GM12878 (cell line): ENCODE results near the gene PELI1. TPM values are rescaled to one million over a fixed set of nuclear protein-coding genes. Genes with fewer than 3 reads are reported as not detected.

Experiments used
- ATAC-seq: fragments of 200-7000 bp; cut with Tn5 transposase; 3 replicates; pipeline ENCODE4 v1.9.1; 2020; ENCODE audit warnings: mild to moderate bottlenecking, moderate library complexity
- BruUV-seq: library from RNA; stranded (reverse); fragments of 400-500 nt; replicated peaks from 2 replicates; lab custom pipeline; 2021; lab: Mats Ljungman, UMichigan
- CTCF ChIA-PET: fragments of 300-600 bp; sonication (Branson Sonifier 250); formaldehyde crosslinking; extraction: SDS; loops from one replicate; lab custom pipeline; 2021; ENCODE audit warnings: inconsistent platforms; lab: Yijun Ruan, JAX
- POLR2A ChIA-PET: fragments of 350-600 bp; formaldehyde crosslinking; extraction: SDS; loops from one replicate; lab custom pipeline; 2021; ENCODE audit warnings: inconsistent platforms; lab: Charles Lee
- RAD21 ChIA-PET: fragments of 300-600 bp; sonication (Branson Sonifier 250); formaldehyde crosslinking; loops from one replicate; lab custom pipeline; 2023; ENCODE audit warnings: antibody characterized with exemption; ENCODE audit not compliant: unreplicated experiment; lab: Charles Lee
- SMC1A ChIA-PET: fragments of 300-600 bp; sonication (Branson Sonifier 250); formaldehyde crosslinking; loops from one replicate; lab custom pipeline; 2023; ENCODE audit not compliant: unreplicated experiment, uncharacterized antibody; lab: Charles Lee
- DNase-seq: peaks from one replicate; pipeline ENCODE4 v3.0.0-alpha.2; 2011; ENCODE audit warnings: low read depth, low spot score
- FAIRE-seq: peaks from 3 replicates; lab custom pipeline; 2011; peaks lifted over from hg19 to GRCh38; lab: Jason Lieb, UNC
- H2AFZ ChIP-seq: 2 replicates; pipeline ENCODE4 v1.6.0; 2011; ENCODE audit warnings: low read depth, low read length, control low read depth; ENCODE audit not compliant: control insufficient read depth
- H3K27ac ChIP-seq: 2 replicates; pipeline ENCODE4 v1.5.1; 2011; ENCODE audit warnings: control low read depth; ENCODE audit not compliant: control insufficient read depth, insufficient read depth
- H3K27me3 ChIP-seq, 2 experiments: replicated peaks in 1 of 2; 2 replicates each; pipeline versions ENCODE4 v1.6.0 to v1.6.1; 2011; ENCODE audit warnings: low read length in 1 of 2; ENCODE audit not compliant: control insufficient read depth in 2 of 2, insufficient read depth in 2 of 2
- H3K36me3 ChIP-seq, 2 experiments: 2 replicates each; pipeline ENCODE4 v1.5.1; 2011; ENCODE audit warnings: low read length in 1 of 2; ENCODE audit not compliant: control insufficient read depth in 2 of 2, insufficient read depth in 2 of 2
- H3K4me1 ChIP-seq: 2 replicates; pipeline ENCODE4 v1.6.1; 2011; ENCODE audit warnings: mild to moderate bottlenecking, low read length, moderate library complexity, mixed read lengths; ENCODE audit not compliant: control insufficient read depth, insufficient read depth
- H3K4me2 ChIP-seq: 2 replicates; pipeline ENCODE4 v1.6.0; 2011; ENCODE audit warnings: control low read depth; ENCODE audit not compliant: control insufficient read depth, insufficient read depth
- H3K4me3 ChIP-seq: fragments of 200-600 bp; sonication (generic); 2 replicates; pipeline ENCODE4 v1.5.1; 2016
- H3K79me2 ChIP-seq: 2 replicates; pipeline ENCODE4 v1.6.0; 2011; ENCODE audit warnings: low read length; ENCODE audit not compliant: control insufficient read depth, insufficient read depth
- H3K9ac ChIP-seq: 2 replicates; pipeline ENCODE4 v1.8.0; 2011; ENCODE audit warnings: low read length, control low read depth, mixed read lengths; ENCODE audit not compliant: control insufficient read depth, insufficient read depth
- H3K9me3 ChIP-seq: replicated peaks from 3 replicates; pipeline ENCODE4 v1.5.1; 2011; ENCODE audit warnings: mild to moderate bottlenecking, low read length; ENCODE audit not compliant: control insufficient read depth, insufficient read depth
- H4K20me1 ChIP-seq: 2 replicates; pipeline ENCODE4 v1.6.0; 2011; ENCODE audit not compliant: control insufficient read depth, insufficient read depth
- CEBPB ChIP-seq, 2 experiments: fragments of 150-350 bp in 1 of 2; IDR thresholded peaks; 2 replicates each; pipeline ENCODE4 v1.6.1; 2012 to 2014; ENCODE audit warnings: low read depth in 2 of 2, low read length in 2 of 2, borderline replicate concordance in 1 of 2, inconsistent platforms in 1 of 2
- CHD4 ChIP-seq: fragments of 200-600 bp; sonication (generic); IDR thresholded peaks from 2 replicates; pipeline ENCODE4 v1.6.1; 2016; ENCODE audit warnings: mild to moderate bottlenecking
- CREB1 ChIP-seq: IDR thresholded peaks from 2 replicates; pipeline ENCODE4 v1.6.1; 2012; ENCODE audit warnings: low read depth, mild to moderate bottlenecking, inconsistent platforms
- EED ChIP-seq: sonication (generic); IDR thresholded peaks from 2 replicates; pipeline ENCODE4 v1.6.1; 2016; ENCODE audit warnings: antibody characterized with exemption, low read depth
- ETV6 ChIP-seq, 2 experiments: fragments of 450-650 bp in 1 of 2; IDR thresholded peaks in 1 of 2; conservative IDR thresholded peaks in 1 of 2; 2 replicates each; pipeline ENCODE4 v1.6.1; 2014; ENCODE audit warnings: antibody characterized with exemption in 1 of 2, borderline replicate concordance in 1 of 2, low read depth in 1 of 2, mild to moderate bottlenecking in 1 of 2, moderate library complexity in 1 of 2
- KLF5 ChIP-seq: fragments of 450-650 bp; IDR thresholded peaks from 2 replicates; pipeline ENCODE4 v1.6.1; 2014; ENCODE audit warnings: mild to moderate bottlenecking; ENCODE audit not compliant: partially characterized antibody
- RAD21 ChIP-seq: IDR thresholded peaks from 2 replicates; pipeline ENCODE4 v1.6.1; 2011; ENCODE audit warnings: mild to moderate bottlenecking, low read depth, low read length, moderate library complexity; ENCODE audit not compliant: insufficient read depth
- SIN3A ChIP-seq: IDR thresholded peaks from 2 replicates; pipeline ENCODE4 v1.6.1; 2012; ENCODE audit warnings: low read depth, low read length, improper control_type of control experiment
- SIX5 ChIP-seq: IDR thresholded peaks from 2 replicates; pipeline ENCODE4 v1.6.1; 2011; ENCODE audit warnings: mild to moderate bottlenecking, low read depth, low read length, moderate library complexity; ENCODE audit not compliant: severe bottlenecking
- WGBS: methylation state at CpG from one replicate; pipeline ENCODE4 v1.1.6; 2016; ENCODE audit warnings: low lambda C conversion rate; ENCODE audit not compliant: insufficient replicate concordance, insufficient coverage; ENCODE audit errors: missing lambda C conversion rate; 5-methylcytosine and 5-hydroxymethylcytosine counted together
- in situ Hi-C: fragments of 300-500 bp; cut with MboI; formaldehyde crosslinking; loops from 9 replicates; pipeline ENCODE4 v1.14.3; 2018; ENCODE audit warnings: mixed read lengths
- intact Hi-C: fragments of 100-400 bp; cut with micrococcal nuclease; formaldehyde crosslinking; loops from one replicate; pipeline ENCODE4 v1.14.2; 2022; ENCODE audit not compliant: unreplicated experiment
- polyA plus RNA-seq, 11 experiments: library from polyadenylated mRNA; depleted of rRNA in 4 of 11; unstranded in 6 of 11; stranded (reverse) in 5 of 11; fragments of >200 nt; fragmentation: Nextera tagmentation in 4 of 11; fragmentation: Illumina TruSeq in 1 of 11; extraction: Ambion mirVana in 4 of 11; extraction: Trizol in 1 of 11; gene quantifications; 1 replicate in 1 of 11; 2 replicates in 10 of 11; pipeline versions ENCODE4 v1.2.1 to v1.2.3, GENCODE V29; 2011 to 2016; ENCODE audit warnings: inconsistent platforms in 2 of 11, missing spikeins in 2 of 11, low read depth in 1 of 11
- total RNA-seq, 4 experiments: library from RNA; depleted of rRNA in 3 of 4; stranded (reverse); fragments of >200 nt in 3 of 4; fragmentation: Illumina TruSeq in 1 of 4; extraction: Trizol in 1 of 4; gene quantifications; 2 replicates each; pipeline versions ENCODE4 v1.2.1 to v1.2.3, GENCODE V29; 2013 to 2021
- TF ChIP-seq, protein P1 (sequence below), 3 experiments: IDR thresholded peaks in 2 of 3; conservative IDR thresholded peaks in 1 of 3; 2 replicates each; pipeline ENCODE4 v1.5.1; 2011; ENCODE audit warnings: low read depth in 3 of 3, low read length in 3 of 3, mild to moderate bottlenecking in 3 of 3, control low read depth in 2 of 3, moderate library complexity in 2 of 3, inconsistent platforms in 1 of 3, mixed read lengths in 1 of 3; ENCODE audit not compliant: control insufficient read depth in 2 of 3, insufficient read depth in 1 of 3; ENCODE audit errors: extremely low read depth in 1 of 3

Gene PELI1
- total and polyA plus RNA-seq, 10 of the 15 experiments (the other 5 are each of a cell fraction or from before 2014, with no cell fraction given): 12.1 to 92.0 (median 39.8) TPM

DNA sequence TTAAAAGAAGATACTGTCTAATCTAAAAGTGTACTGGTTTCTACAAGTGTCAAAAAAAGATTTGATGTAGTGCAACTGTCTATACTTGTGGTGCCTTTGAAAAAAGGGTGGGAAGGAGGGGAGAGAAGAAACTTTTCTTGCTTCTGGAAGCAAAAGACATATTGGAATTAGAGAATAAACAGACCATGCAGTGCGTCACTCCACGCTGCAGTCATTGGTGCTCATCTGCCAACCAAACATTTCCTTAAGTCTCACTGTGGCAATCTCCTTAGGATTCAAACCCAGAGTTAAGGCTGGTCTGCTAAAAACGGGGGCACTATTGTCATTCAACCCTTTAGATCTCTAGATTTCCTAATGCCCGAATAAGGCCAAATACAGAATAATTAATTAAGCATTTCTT, 50.9 kb downstream of the PELI1 start:
- H3K79me2 ChIP-seq: peaks cover 5% of the 10 kb centered on the region
- no peak overlapping the region for H3K4me3 ChIP-seq
- H3K4me1 ChIP-seq: peaks cover 32% of the 10 kb centered on the region
- ATAC-seq (peak; percentile 11; the same call in 1 of the 3 replicates), FAIRE-seq (no peak), DNase-seq (no peak)
- no peak overlapping the region for H3K9ac ChIP-seq
- no peak overlapping the region for H2AFZ ChIP-seq
- RAD21 ChIA-PET: no interaction called here
- in situ Hi-C loops (no loop called here), intact Hi-C loops (loop anchor here (5.0 kb wide), 2 partner anchors 41 to 49 kb away; partner anchors contain the start of gene PELI1)
- CTCF ChIA-PET: interaction anchor here (0.7 kb wide), 1 partner anchor 237 kb away, joined by 3 read pairs; no protein-coding TSS in a partner anchor
- H3K27me3 ChIP-seq: no peaks in the 10 kb centered on the region
- POLR2A ChIA-PET: no interaction called here
- SMC1A ChIA-PET: interaction anchor here (0.7 to 19.8 kb wide), 4 partner anchors 9 to 235 kb away, joined by 3 to 495 read pairs (median 4); no protein-coding TSS in a partner anchor
- peak overlapping the region; percentile 45 for H3K27ac ChIP-seq
- no peaks in the 10 kb centered on the region for H4K20me1 ChIP-seq
- H3K9me3 ChIP-seq: peaks cover 11% of the 10 kb centered on the region
- 96% methylated on average over 4 of the region's 4 CpGs for WGBS
- BruUV-seq: TSS peak; percentile 43
- TF ChIP-seq CHD4: no peak
- TF ChIP-seq SIX5: no peak
- TF ChIP-seq, protein P1, sequence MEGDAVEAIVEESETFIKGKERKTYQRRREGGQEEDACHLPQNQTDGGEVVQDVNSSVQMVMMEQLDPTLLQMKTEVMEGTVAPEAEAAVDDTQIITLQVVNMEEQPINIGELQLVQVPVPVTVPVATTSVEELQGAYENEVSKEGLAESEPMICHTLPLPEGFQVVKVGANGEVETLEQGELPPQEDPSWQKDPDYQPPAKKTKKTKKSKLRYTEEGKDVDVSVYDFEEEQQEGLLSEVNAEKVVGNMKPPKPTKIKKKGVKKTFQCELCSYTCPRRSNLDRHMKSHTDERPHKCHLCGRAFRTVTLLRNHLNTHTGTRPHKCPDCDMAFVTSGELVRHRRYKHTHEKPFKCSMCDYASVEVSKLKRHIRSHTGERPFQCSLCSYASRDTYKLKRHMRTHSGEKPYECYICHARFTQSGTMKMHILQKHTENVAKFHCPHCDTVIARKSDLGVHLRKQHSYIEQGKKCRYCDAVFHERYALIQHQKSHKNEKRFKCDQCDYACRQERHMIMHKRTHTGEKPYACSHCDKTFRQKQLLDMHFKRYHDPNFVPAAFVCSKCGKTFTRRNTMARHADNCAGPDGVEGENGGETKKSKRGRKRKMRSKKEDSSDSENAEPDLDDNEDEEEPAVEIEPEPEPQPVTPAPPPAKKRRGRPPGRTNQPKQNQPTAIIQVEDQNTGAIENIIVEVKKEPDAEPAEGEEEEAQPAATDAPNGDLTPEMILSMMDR (IDR thresholded peaks at IDR 0.05 in 2 of 3, conservative IDR thresholded peaks at IDR 0.05 in 1 of 3; ENCODE audit: control insufficient read depth in 2 of 3, extremely low read depth in 1 of 3, insufficient read depth in 1 of 3, low read depth in 3 of 3, low read length in 3 of 3): no peak
- no peak for TF ChIP-seq CEBPB (IDR thresholded peaks at IDR 0.05; ENCODE audit: borderline replicate concordance in 1 of 2, low read depth in 2 of 2, low read length in 2 of 2)
- TF ChIP-seq ETV6 (conservative IDR thresholded peaks at IDR 0.05 in 1 of 2, IDR thresholded peaks at IDR 0.05 in 1 of 2; ENCODE audit: borderline replicate concordance in 1 of 2, low read depth in 1 of 2): no peak
- no peak for TF ChIP-seq SIN3A
- no peak for TF ChIP-seq KLF5
- no peak for TF ChIP-seq EED
- TF ChIP-seq RAD21: no peak
- no peak for TF ChIP-seq CREB1
- peaks cover 15 to 32% of the 10 kb centered on the region in 2 experiments for H3K36me3 ChIP-seq
- peak overlapping the region; percentile 15 for H3K4me2 ChIP-seq
